ENCODE measurements around the gene IL15RA. TPM values are rescaled to one million over a fixed set of nuclear protein-coding genes. Genes with fewer than 3 reads are reported as not detected.
"Not testable (repeated sequence)": the region's sequence is repeated elsewhere in the genome, so short reads cannot be mapped to it uniquely, and the experiment has no call there.

IL15RA gene
- total and polyA plus RNA-seq, 2 donors (not counting 1 experiment from before 2014, with no cell fraction given) = 9.3 to 9.6 TPM

DNA sequence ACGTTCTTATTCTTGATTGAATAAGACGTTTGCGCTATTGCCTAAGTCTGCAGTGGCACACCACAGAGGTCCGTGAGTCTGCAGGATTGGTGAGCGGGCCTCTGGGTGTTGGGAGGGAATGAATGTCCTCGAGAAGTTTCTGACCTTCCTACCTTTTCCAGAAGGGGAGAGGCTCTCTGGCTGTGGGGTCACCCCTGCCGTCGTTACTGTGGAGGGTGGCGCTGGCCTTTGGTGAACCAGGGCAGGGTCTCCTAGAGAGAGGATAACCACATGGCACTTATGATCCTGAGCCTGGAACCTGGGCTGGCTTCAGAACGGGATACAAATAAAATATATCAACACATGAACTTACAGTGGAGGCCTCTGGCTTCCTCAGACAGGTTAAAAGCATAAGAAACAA lies 13.8 kb downstream of the IL15RA start:
- Histone ChIP-seq H3K27me3 (replicated peaks in 1 of 4; ENCODE audit: control extremely low read depth in 1 of 4, control insufficient read depth in 3 of 4, insufficient read depth in 4 of 4, low read length in 3 of 4) (no peaks in the 10 kb centered on the region), H3K9ac (ENCODE audit: low read length) (no peak overlapping the region), H2AFZ (ENCODE audit: insufficient read depth, low read depth, low read length, poor library complexity, severe bottlenecking) (no peak overlapping the region), H3K36me3 (replicated peaks in 1 of 2; ENCODE audit: control extremely low read depth in 1 of 2, control insufficient read depth in 1 of 2, extremely low read depth in 1 of 2, insufficient read depth in 2 of 2, low read length in 1 of 2) (peaks cover 0 to 16% of the 10 kb centered on the region in 2 experiments), H4K20me1 (ENCODE audit: control insufficient read depth, insufficient read depth, low read length, poor library complexity, severe bottlenecking) (no peaks in the 10 kb centered on the region), H3K4me3 (ENCODE audit: control extremely low read depth in 1 of 5, extremely low read depth in 1 of 5, insufficient read depth in 1 of 5, low read depth in 2 of 5, low read length in 4 of 5) (no peak overlapping the region), H3K27ac (ENCODE audit: low read length in 2 of 2) (no peak overlapping the region), H3K4me1 (ENCODE audit: control insufficient read depth in 2 of 2, insufficient read depth in 2 of 2, low read length in 2 of 2) (no peaks in the 10 kb centered on the region), H3K79me2 (ENCODE audit: control insufficient read depth, insufficient read depth, low read length) (peaks cover 20% of the 10 kb centered on the region), H3K9me3 (ENCODE audit: control extremely low read depth in 1 of 3, control insufficient read depth in 2 of 3, insufficient read depth in 1 of 3, low read length in 2 of 3) (no peaks in the 10 kb centered on the region), H3K4me2 (replicated peaks; ENCODE audit: low read depth, low read length, poor library complexity, severe bottlenecking) (no peak overlapping the region)
- TF ChIP-seq, protein P1, sequence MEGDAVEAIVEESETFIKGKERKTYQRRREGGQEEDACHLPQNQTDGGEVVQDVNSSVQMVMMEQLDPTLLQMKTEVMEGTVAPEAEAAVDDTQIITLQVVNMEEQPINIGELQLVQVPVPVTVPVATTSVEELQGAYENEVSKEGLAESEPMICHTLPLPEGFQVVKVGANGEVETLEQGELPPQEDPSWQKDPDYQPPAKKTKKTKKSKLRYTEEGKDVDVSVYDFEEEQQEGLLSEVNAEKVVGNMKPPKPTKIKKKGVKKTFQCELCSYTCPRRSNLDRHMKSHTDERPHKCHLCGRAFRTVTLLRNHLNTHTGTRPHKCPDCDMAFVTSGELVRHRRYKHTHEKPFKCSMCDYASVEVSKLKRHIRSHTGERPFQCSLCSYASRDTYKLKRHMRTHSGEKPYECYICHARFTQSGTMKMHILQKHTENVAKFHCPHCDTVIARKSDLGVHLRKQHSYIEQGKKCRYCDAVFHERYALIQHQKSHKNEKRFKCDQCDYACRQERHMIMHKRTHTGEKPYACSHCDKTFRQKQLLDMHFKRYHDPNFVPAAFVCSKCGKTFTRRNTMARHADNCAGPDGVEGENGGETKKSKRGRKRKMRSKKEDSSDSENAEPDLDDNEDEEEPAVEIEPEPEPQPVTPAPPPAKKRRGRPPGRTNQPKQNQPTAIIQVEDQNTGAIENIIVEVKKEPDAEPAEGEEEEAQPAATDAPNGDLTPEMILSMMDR (IDR thresholded peaks at IDR 0.05) = no peak
- no peak for TF ChIP-seq EZH2 (IDR thresholded peaks at IDR 0.05; ENCODE audit: borderline replicate concordance, insufficient read depth, low read depth, low read length, poor library complexity, severe bottlenecking)
- no peaks in the 10 kb centered on the region for H3K4me1 Mint-ChIP-seq
- H3K9me3 Mint-ChIP-seq (ENCODE audit: insufficient read depth) = no peaks in the 10 kb centered on the region
- 96% methylated on average over 7 of the region's 10 CpGs for WGBS (ENCODE audit: insufficient coverage)
- H3K27ac Mint-ChIP-seq = no peak overlapping the region
- ChIA-PET CTCF (no interaction called here), POLR2A (no interaction called here)
- ATAC-seq (ENCODE audit: low read depth) (no peak), DNase-seq (no peak)
- no peaks in the 10 kb centered on the region for H3K27me3 Mint-ChIP-seq
- intact Hi-C loops (cut with micrococcal nuclease) = no loop called here
- no peak overlapping the region for H3K4me3 Mint-ChIP-seq

DNA sequence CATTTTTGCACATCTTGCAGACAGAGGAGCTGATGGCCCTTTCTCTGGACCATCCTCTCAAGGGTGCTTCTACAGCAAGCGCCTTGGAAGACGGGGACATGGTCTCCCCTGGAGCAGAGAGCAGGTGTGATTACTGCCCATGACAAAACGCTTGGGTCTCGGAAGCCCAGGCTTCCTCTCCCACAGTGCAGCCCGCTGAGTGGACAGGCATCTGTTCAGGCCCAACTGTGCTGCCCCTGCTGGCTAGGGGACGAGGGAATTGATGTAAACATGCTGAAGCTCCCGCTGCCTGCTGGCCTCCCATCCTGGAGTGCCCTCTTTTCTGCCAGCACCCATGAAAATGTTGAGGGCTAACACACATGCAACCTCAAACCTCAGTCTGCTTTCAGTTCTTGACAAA lies 14.3 kb downstream of the IL15RA start:
- H3K4me1 Mint-ChIP-seq = no peaks in the 10 kb centered on the region
- no peak overlapping the region for H3K27ac Mint-ChIP-seq
- H4K20me1 ChIP-seq (ENCODE audit: control insufficient read depth, insufficient read depth, low read length, poor library complexity, severe bottlenecking) = no peaks in the 10 kb centered on the region
- H3K27me3 Mint-ChIP-seq = no peaks in the 10 kb centered on the region
- no peak for TF ChIP-seq EZH2 (IDR thresholded peaks at IDR 0.05; ENCODE audit: borderline replicate concordance, insufficient read depth, low read depth, low read length, poor library complexity, severe bottlenecking)
- TF ChIP-seq, protein P1 (IDR thresholded peaks at IDR 0.05) = no peak
- H3K9me3 Mint-ChIP-seq (ENCODE audit: insufficient read depth) = no peaks in the 10 kb centered on the region
- H3K27me3 ChIP-seq (replicated peaks in 1 of 4; ENCODE audit: control extremely low read depth in 1 of 4, control insufficient read depth in 3 of 4, insufficient read depth in 4 of 4, low read length in 3 of 4) = no peaks in the 10 kb centered on the region
- H3K9me3 ChIP-seq (ENCODE audit: control extremely low read depth in 1 of 3, control insufficient read depth in 2 of 3, insufficient read depth in 1 of 3, low read length in 2 of 3) = no peaks in the 10 kb centered on the region
- no peak overlapping the region for H3K4me3 Mint-ChIP-seq
- H3K27ac ChIP-seq (ENCODE audit: low read length in 2 of 2) = no peak overlapping the region
- H3K4me2 ChIP-seq (replicated peaks; ENCODE audit: low read depth, low read length, poor library complexity, severe bottlenecking) = no peak overlapping the region
- no peaks in the 10 kb centered on the region for H3K4me1 ChIP-seq (ENCODE audit: control insufficient read depth in 2 of 2, insufficient read depth in 2 of 2, low read length in 2 of 2)
- ChIA-PET POLR2A (no interaction called here), CTCF (no interaction called here)
- ATAC-seq (ENCODE audit: low read depth) (no peak), DNase-seq (no peak)
- no peak overlapping the region for H2AFZ ChIP-seq (ENCODE audit: insufficient read depth, low read depth, low read length, poor library complexity, severe bottlenecking)
- H3K9ac ChIP-seq (ENCODE audit: low read length) = no peak overlapping the region
- WGBS (ENCODE audit: insufficient coverage) = 98% methylated on average over 7 of the region's 7 CpGs
- peaks cover 0 to 16% of the 10 kb centered on the region in 2 experiments for H3K36me3 ChIP-seq (replicated peaks in 1 of 2; ENCODE audit: control extremely low read depth in 1 of 2, control insufficient read depth in 1 of 2, extremely low read depth in 1 of 2, insufficient read depth in 2 of 2, low read length in 1 of 2)
- H3K4me3 ChIP-seq (ENCODE audit: control extremely low read depth in 1 of 5, extremely low read depth in 1 of 5, insufficient read depth in 1 of 5, low read depth in 2 of 5, low read length in 4 of 5) = no peak overlapping the region
- intact Hi-C loops (cut with micrococcal nuclease) = no loop called here
- H3K79me2 ChIP-seq (ENCODE audit: control insufficient read depth, insufficient read depth, low read length) = peaks cover 14% of the 10 kb centered on the region

DNA sequence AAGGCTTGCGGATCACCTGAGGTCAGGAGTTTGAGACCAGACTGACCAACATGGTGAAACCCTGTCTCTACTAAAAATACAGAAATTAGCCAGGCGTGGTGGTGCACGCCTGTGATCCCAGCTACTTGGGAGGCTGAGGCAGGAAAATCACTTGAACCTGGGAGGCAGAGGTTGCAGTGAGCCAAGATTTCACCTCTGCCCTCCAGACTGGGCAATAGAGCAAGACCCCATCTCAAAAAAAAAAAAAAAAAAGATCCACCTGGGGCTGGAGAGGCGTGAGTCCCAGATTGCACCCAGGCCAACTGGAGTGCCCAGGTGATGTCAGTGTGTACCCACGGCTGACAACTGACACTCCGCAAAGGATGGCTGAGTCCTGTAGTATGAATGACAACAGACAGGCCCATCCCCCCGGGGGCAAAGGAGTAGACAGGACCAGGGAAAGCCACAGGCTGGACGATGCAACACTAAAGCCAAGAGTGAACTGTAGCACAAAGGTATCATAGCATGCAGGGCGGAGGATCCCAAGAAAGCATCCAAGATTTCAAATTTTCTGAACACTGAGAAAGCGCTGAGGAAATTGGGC lies 14.9 kb downstream of the IL15RA start:
- not testable (repeated sequence) for H3K9me3 Mint-ChIP-seq (ENCODE audit: insufficient read depth); H3K9ac ChIP-seq (ENCODE audit: low read length); H3K4me3 Mint-ChIP-seq

More for the DNA sequence above, 14.9 kb downstream of the IL15RA start:
- H3K27ac ChIP-seq (ENCODE audit: low read length in 2 of 2); H3K4me3 ChIP-seq (ENCODE audit: control extremely low read depth in 1 of 5, extremely low read depth in 1 of 5, insufficient read depth in 1 of 5, low read depth in 2 of 5, low read length in 4 of 5); H3K27me3 Mint-ChIP-seq; ATAC-seq (ENCODE audit: low read depth); intact Hi-C loops (cut with micrococcal nuclease); H2AFZ ChIP-seq (ENCODE audit: insufficient read depth, low read depth, low read length, poor library complexity, severe bottlenecking); H3K27ac Mint-ChIP-seq; DNase-seq; H3K4me1 ChIP-seq (ENCODE audit: control insufficient read depth in 2 of 2, insufficient read depth in 2 of 2, low read length in 2 of 2); H3K27me3 ChIP-seq (replicated peaks in 1 of 4; ENCODE audit: control extremely low read depth in 1 of 4, control insufficient read depth in 3 of 4, insufficient read depth in 4 of 4, low read length in 3 of 4); H4K20me1 ChIP-seq (ENCODE audit: control insufficient read depth, insufficient read depth, low read length, poor library complexity, severe bottlenecking); POLR2A ChIA-PET; H3K4me1 Mint-ChIP-seq; H3K9me3 ChIP-seq (ENCODE audit: control extremely low read depth in 1 of 3, control insufficient read depth in 2 of 3, insufficient read depth in 1 of 3, low read length in 2 of 3); H3K4me2 ChIP-seq (replicated peaks; ENCODE audit: low read depth, low read length, poor library complexity, severe bottlenecking); CTCF ChIA-PET: not testable (repeated sequence)
- Histone ChIP-seq H3K79me2 (ENCODE audit: control insufficient read depth, insufficient read depth, low read length) (peaks cover 10% of the 10 kb centered on the region), H3K36me3 (replicated peaks in 1 of 2; ENCODE audit: control extremely low read depth in 1 of 2, control insufficient read depth in 1 of 2, extremely low read depth in 1 of 2, insufficient read depth in 2 of 2, low read length in 1 of 2) (peaks cover 0 to 16% of the 10 kb centered on the region in 2 experiments)
- WGBS (ENCODE audit: insufficient coverage) = 95% methylated on average over 8 of the region's 10 CpGs

Measured in B cell (primary cell).